GM18517 (cell line): ENCODE measurements around the gene IRF2BP2.

ENCODE experiments used
- ATAC-seq: cut with Tn5 transposase; IDR thresholded peaks from one replicate; pipeline ENCODE4 v1.9.1; 2021; ENCODE audit warnings: mild to moderate bottlenecking, moderate library complexity; ENCODE audit not compliant: unreplicated experiment

Gene IRF2BP2

DNA sequence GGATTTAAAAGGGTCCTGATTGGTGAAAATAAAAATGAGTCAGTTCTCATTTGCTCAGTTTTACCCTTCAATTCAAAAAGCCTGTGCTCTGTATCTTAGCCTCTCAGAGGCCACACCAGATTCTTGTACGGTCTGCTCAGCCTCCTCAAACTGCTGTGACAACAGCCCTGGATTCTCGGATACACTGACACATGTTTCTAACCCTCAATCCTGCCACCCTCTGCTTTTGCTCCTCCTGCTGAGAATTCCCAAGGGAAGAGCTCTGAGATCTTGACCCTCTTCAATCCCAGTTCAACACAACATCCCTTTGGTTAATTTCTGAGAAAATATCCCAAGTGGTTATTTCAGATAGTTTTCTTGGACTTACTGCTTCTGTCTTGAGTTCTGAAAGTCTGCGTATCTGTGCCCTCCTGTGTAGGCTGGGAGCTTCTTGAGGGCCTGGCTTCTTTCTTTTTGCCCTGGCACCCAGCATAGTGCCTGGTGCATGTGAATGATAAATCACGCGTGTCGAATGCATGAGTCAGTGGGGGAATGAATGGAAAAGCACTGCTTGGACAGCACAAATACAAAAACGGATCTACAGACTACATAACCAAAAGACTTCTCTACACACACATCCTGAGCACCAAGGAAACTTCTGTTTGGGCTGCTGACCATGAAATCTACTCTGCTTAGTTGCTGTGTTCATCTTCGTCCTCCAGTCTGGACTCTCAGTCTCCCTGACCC is 24.5 kb downstream of the IRF2BP2 start:
- no peak for ATAC-seq

DNA sequence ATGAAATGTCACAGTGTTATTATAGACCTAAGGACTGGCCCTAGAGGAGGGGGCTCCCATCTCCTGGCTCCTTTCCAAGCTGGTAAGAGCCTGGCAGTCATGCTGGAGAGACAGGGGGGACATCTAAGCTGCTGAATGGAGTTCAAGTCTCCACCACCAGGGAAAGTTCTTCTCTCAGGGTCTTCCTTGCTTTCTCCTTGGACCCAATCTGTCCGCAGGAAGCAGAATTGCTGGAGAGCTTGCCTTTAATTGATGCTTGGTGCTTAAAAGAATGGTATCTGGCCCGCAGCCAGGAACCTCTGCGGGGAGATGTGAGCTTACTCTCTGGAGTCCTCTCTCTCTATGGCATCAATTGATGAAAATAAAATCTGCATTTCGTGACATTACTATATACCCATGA is 25.1 kb downstream of the IRF2BP2 start:
- no peak for ATAC-seq

DNA sequence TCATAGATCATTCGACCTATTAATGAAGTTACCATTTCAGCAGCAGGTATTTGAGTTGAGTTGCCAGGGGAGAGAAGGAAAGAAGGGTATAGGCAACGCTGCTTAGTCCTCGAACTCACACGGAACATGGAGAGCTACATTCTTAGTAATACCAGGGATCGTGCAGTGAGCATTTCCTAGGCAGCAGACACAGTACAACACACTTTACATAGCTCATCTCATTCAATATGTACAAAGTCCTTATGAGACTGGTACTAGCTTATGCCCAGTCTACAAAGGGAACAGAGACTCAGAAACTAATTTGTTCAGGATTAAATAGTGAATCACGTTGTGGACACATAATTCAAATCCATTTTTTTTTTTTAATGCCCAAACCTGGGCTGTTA is 25.6 kb downstream of the IRF2BP2 start:
- no peak for ATAC-seq

DNA sequence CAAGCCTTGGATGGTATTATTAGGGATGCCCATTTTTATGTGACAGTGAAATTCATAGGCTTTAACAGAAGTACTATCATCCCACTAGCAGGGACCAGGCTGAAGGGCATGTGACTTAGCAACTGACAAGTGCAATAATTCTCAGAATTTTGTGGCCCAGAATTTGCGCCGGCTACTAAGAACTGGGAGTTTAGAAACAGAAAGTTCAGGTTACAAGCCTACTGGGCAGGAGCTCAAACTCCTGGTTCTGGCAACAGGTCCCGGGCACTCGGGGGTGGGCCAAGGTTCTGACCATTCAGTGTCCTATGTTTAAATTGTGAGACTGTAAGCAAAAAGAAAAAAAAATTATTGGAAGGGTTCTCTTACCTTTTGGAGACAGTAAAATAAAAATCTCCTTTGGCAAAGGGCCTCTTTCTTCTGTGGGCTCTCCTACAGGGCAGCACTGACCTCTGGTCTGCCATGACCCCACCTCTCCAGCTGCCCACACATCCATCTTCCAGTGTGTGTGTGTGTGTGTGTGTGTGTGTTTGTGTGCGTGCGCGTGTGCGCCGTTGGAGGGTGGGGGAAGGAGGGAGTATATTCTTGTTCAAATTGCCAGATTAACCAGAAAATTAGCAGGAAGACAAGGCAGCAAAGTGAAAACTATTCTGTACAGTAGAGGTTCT is 26.1 kb downstream of the IRF2BP2 start:
- no peak for ATAC-seq

DNA sequence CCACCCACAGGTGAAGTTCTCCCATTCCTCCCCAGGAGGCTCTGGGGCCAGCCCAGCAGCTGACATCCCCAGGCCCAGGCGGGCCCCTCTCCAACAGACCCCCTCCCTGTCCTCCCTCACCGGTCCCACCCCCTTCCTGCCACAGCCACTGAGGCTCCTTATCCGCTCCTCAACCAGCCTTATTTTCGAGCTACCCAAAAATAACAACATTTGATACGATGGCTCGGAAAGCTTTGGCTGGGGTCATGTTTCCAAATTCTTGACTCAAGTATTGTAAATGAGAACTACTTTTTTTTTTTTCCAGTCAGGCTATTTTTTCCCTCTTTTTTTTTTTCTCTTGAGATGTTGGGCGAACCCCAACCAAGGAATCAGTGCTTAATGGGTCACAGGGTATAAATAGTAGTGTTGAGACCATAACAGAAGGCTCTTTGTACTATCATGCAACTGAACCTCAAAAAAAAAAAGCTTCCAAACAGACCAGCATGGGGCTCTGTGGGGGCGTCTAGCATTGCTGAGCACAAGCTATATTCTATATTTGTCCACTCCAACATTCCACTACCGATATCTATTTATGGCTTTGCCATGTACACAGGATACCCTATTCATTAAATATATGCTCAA is 27.2 kb downstream of the IRF2BP2 start:
- ATAC-seq: no peak

GRCh38 chr1:234582186-234582585 is 27.8 kb downstream of the IRF2BP2 start:
- ATAC-seq: no peak

DNA sequence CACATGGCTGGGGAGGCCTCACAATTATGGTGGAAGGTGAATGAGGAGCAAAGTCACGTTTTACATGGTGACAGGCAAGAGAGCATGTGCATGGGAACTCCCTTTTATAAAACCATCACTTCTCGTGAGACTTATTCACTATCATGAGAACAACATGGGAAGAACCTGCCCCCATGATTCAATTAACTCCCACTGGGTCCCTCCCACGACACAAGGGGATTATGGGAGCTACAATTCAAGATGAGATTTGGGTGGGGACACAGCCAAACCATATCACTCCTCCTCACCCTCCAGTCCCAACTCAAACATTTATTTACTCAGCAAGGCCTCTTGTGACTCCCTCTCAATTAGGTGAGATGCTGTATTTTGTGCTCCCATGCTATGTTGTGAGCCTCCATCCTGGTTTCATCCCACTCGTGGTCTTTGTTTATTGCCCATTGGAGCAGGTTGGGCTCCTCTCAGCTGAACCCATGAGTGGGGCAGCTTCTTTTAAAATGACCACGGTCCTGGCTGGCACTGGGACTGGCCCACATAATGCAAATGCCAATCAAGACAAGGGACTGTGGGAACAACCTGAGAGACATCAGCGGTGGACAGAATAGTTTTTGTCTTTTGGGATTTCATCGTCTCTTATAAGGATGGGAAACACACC is 28.8 kb downstream of the IRF2BP2 start:
- no peak for ATAC-seq

- ATAC-seq: no peak
Measured at GRCh38 chr1:234579967-234580366, 30.0 kb downstream of the IRF2BP2 start.

DNA sequence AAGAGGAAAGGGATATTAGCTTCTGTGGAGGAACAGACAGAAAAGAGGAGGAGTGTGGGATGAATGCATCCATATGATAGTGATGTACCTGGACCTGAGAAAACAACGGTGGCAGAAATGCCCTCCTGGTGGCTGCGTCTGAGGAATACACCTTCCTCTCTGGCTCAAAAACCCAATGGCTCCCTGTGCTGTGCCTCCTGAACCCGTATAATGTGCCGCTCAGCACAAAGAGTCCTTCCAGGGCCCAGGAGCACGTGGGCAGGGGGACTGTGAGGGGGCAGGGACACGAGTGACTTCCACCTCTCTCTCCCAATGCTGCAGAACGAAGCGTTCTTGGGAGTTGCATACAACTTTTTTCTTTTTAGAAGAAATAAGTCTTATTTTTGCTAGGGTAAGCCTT is 31.2 kb downstream of the IRF2BP2 start:
- ATAC-seq: no peak

DNA sequence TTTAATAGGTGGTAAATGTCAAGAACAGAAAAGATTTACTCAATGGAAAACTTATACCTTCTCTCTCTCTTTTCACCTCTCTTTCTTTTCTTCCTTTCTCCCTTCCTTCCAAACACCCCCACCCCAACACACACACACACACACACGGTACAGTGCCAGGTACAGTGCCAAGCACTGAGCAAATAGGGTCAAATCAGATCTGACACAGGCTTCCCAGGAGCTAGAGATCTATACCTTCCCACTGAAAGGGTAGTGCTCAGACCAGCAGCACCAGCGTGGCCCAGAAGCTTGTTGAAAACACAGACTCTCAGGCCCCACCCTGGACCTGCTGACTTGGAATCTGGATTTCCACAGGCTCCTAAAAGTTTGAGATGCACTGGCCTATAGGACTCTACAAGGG is 31.9 kb downstream of the IRF2BP2 start:
- no peak for ATAC-seq

- ATAC-seq: no peak
Measured at GRCh38 chr1:234573711-234574299, 36.2 kb downstream of the IRF2BP2 start.

DNA sequence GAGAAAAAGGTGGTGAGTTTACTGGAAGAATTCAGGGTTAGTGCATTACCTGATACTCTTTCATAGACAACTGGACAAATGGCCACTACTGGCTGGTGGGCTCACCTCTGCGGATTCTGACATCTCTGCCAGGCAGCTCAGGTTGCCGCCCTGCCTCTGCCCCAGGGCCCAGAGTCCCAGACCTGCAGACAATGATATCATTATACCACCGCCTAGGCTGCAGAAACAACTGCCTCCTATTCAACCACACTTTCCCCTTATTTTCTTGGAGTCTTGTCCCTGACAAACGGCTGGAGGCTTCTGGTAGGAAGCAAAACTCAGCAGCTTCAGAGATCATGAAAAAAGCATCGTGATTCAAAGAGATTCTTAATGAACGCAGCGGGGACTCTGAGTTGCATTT is 37.0 kb downstream of the IRF2BP2 start:
- ATAC-seq: no peak

- no peak for ATAC-seq
Measured at GRCh38 chr1:234571702-234572101, 38.3 kb downstream of the IRF2BP2 start.

GRCh38 chr1:234570329-234571120 is 39.5 kb downstream of the IRF2BP2 start:
- no peak for ATAC-seq

GRCh38 chr1:234568345-234568744 is 41.6 kb downstream of the IRF2BP2 start:
- no peak for ATAC-seq

- no peak for ATAC-seq
Measured at GRCh38 chr1:234565132-234565531, 44.8 kb downstream of the IRF2BP2 start.

DNA sequence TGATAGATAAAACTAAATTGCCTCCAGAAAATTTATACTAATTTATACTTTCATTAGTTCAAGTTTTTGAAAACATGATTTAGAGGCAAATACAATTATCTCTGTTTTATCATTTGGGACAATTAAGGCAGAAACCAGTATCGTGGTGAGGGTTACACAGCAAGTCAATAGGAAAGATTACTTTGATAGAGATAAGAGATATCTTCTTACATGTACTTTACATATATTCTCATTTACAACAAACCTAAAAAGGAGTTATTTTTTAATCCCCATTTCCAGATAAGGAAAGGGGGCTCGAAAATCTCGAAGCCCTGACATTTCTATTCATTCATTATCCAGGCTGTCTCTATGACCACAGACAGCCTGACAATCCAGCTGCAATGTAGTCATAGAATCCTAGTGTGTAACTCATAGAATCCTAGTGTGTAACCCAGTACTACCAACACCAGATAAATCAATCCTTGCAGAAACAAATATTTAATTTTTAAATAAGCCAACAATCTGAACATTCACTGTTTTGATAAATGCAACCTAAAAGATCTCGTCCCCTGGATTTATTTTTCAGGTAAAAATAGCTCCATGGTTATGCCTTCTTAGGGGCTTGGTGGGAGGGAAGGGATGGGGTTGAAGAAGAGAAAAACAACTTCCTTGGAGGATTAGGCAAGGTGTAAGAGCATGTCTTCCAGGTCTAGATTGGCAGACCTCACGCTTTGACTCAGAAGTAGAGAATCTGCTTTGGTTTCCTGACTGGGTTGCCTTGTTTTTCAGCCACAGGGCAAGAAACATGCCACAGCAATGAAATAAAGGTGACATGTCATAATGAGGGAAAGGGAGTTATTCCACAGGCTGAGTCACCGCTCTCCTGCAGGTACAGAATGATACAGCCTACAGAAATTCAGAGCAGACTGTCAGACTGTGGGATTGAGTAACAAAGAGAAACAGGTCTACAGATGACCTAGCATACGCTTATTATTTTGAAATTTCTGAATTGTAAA is 45.6 kb downstream of the IRF2BP2 start:
- ATAC-seq: no peak

DNA sequence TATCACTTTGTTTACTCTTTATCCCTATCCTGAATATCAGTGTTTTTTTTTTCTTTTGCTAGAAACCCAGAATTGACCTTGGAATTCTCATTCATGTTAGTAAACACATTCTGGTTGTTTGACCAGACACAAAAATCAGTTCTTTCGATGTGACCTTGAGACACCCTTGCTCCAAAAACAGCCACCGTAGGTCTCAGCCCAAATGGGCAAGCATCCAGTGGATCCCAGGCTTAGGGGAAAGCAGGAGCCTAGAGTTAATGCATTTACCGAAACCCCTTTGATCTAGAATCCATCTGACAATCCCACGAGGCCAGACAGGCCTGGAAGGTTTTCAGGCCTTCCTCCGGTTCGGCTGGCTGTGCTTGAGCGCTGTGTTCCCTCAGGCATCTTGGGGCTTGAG is 47.6 kb downstream of the IRF2BP2 start:
- ATAC-seq: no peak

DNA sequence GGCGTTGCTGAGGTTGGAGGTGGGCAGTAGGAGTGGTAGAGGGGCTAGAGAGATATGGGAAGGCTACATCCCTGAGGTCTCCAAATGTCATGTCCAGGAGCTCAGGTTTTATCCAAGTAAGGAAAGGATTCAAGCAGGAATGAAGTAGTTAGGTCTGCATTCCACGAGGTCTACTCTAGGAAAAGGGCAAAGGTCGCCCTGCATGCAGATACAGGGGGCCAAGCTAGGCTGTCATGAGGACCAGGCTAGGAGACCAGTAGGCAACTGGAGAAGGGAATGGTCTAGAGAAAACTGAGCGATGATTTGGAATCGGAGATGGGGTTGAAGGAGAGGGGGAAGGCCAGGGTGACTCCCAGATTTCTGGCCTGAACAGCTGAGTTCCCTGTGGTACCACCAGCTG is 48.7 kb downstream of the IRF2BP2 start:
- ATAC-seq: no peak
